HEK293T (cell line): ENCODE data around the gene CEACAM19.

Experiments
- LEF1 ChIP-seq: fragments of 450-650 bp; IDR thresholded peaks from 2 replicates; pipeline ENCODE4 v1.6.1; 2017; ENCODE audit warnings: mild to moderate bottlenecking, borderline replicate concordance
- SUZ12 ChIP-seq: fragments of 450-650 bp; IDR thresholded peaks from 2 replicates; pipeline ENCODE4 v1.6.1; 2016; ENCODE audit warnings: mild to moderate bottlenecking

- TF ChIP-seq SUZ12 = no peak
- TF ChIP-seq LEF1 = no peak
These were observed 34.6 kb upstream of the CEACAM19 start for GRCh38 chr19:44636439-44637389.
